ENCODE measurements around the gene GC.

- TF ChIP-seq CTCF (IDR thresholded peaks at IDR 0.05) = no peak
- no peak for TF ChIP-seq POLR2A (IDR thresholded peaks at IDR 0.05)
- no peak for TF ChIP-seq POLR2AphosphoS5 (IDR thresholded peaks at IDR 0.05)
These were observed 12.3 kb downstream of the GC start for GRCh38 chr4:71771613-71772012.

All from sigmoid colon (tissue), 4 donors.